Activated CD4-positive, alpha-beta T cell treated with anti-CD3 and anti-CD28 coated beads for 48 hours (primary cell): Measurements from ENCODE around the gene AK4.
"Not testable (repeated sequence)": the region's sequence is repeated elsewhere in the genome, so short reads cannot be mapped to it uniquely, and the experiment has no call there.

Experiments
- DNase-seq: peaks from one replicate; pipeline ENCODE4 v3.0.0-alpha.2; 2020

Gene AK4

DNA sequence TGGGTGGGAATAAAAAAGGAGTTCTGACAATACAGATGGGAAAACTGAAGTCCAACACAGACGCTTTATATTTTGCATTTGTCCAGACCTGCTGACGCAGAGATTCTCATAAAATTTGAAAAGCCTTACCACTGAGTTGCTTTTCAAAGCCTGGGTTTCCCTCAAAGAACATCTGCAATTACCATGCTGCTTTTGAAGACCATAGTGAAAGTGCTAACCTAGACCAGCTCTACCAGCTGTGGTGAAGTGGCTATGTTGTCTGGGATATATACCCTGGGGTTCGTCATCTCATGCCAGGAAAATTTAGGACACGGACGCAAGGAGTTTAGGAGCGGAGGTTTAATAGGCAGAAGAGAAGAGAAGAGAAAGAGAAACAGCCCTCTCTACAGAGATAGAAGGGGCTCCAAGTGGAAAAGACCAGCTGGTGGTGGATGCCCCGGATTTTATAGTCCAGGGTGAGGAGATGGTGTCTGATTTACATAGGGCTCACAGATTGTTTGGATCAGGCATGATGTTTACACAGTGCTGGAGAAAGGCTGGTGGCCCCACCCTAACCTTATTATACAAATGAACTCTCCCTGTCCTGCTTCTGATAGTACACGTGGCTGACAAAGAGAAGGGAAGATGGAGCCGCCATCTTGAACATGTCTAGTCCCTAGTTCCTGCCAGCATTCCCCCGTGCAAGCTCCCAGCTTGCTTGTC, 73.8 kb downstream of the AK4 start:
- no peak for DNase-seq

DNA sequence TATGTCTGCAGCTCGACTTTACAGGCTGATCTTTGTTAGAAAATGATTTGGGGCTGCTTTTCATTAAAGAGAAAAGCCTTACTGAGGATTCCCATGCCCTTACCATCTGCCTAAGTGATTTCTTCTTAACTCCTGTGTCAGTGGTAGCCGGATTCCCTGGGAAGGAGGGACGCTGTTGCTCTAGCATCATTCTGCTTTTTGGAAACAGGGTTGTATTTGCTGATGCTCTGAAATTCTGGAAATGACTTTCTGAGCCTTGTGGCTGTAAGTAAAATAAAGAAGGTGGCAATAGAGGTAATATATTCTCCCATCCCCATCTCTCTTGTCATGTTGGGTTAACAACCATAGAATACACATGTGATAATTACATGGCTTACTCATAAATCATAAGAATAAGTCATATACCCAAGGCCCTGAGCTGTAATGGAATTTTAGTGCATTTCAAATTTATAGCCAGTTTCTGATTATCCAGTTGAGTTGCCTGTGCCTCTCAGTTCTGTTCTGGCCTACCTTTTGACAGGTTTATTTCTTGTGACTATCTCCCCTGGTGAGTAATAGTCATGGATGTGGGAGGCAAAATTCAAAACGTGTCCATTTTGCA, 74.4 kb downstream of the AK4 start:
- no peak for DNase-seq

DNA sequence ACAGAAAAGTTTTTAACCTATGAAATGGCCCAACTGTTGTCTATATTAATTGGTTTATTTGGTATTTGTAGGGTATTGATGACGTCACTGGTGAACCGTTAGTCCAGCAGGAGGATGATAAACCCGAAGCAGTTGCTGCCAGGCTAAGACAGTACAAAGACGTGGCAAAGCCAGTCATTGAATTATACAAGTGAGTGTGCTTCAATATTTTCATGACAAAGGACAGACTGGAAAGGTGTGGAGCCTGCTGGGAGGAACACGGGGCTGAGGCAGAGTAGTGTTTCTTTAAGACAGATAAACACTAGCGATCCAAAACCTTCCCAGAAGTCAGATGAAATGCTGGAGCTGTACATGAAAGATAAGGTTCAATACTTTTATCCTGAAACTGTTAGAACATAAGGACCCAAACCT, 76.7 kb downstream of the AK4 start:
- no peak for DNase-seq

DNA sequence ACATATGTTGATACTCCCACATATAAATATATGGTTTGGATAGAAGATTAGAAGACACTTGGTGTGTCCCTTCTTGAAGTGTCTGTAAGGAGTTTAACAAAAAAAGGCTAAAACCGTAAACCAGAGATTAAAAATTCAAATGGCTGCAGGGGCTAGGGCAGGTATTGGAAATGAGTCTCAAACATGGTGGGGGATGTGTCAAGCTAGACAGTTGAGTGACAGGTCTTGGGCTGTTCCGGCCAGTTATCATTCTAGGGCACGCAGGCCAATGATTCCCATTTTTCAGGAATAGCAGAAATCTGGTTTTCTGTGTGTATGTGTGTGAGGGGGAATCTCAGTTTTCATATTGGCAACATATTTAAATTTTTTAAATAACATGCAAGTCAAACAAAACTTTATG, 77.2 kb downstream of the AK4 start:
- DNase-seq, result no peak

DNA sequence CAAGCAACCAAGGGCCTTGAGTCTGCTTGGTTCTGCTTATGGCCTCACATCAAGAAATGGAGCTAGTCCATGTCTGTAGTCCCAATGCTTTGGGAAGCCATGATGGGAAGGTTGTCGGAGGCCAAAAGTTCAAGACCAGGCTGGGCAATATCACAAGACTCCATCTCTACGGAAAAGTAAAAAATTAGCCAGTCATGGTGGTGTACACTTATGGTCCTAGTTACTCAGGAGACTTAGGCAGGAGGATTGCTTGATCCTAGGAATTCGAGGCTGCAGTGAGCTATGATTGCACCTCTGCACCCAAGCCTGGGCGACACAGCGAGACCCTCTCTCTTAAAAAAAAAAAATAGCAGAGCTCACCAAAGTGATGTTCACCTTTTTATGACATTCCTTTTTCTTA, 81.2 kb downstream of the AK4 start:
- no peak for DNase-seq

DNA sequence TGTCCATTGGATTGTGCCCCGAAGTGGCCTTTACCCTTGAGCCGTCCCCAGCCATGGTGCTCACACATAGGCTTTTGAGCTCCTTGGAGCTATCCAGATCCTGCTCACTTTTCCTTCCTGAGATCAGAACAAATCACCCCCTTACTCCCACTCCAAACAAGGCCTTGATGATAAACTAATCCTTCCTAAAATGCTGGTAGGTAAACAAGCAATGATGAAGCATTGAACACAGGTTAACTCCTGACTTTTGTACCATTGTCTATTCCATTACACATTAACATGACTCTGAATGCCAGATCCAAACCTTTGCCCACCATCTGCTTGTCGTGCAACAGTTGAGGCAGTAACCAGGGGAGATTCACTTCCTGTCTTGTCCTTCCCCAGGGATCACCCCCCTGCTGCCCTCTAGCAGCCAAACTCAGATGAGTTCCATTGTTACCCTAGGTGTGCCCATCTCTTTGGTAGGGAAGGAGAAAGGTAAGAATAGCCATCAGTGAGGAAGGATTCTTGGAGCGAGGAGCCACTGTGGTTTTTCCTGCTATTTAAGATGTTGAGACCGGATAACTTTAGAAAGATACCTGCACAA, 81.8 kb downstream of the AK4 start:
- DNase-seq, result no peak

DNA sequence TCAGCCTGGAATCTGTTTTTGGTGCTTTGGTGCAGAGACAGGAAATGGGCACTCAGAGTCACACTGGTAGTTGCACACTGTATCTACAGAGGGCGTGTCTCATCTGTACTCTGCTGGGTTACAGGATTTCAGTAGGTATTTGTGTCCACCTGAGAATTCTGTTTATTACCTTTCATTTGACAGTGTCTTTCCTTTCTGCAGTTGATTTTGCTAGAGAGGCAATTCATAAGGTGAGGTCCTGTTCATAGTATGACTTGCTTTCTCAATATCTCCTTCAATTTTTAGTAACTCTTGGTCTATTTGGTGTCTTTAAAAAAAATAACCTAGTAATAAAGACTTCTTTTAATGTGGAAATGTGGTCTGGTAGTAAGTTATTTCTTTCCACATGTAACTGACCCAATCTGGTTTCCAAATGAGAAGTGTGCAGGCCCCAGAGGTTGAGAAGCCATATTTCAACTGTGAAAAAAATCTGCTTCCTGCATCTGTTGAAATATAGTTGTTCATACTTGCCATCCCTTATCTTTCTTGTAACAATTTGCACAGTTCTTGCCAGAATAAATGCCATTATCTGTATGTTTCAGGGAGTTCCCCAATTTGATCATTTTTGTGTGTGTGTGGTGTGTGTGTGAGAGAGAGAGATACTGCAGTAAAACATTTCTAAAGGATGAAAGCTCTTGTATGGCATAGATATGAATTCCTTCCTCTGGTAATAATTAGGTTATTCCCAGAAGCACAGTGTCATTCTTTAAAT, 82.9 kb downstream of the AK4 start:
- DNase-seq, result no peak

DNA sequence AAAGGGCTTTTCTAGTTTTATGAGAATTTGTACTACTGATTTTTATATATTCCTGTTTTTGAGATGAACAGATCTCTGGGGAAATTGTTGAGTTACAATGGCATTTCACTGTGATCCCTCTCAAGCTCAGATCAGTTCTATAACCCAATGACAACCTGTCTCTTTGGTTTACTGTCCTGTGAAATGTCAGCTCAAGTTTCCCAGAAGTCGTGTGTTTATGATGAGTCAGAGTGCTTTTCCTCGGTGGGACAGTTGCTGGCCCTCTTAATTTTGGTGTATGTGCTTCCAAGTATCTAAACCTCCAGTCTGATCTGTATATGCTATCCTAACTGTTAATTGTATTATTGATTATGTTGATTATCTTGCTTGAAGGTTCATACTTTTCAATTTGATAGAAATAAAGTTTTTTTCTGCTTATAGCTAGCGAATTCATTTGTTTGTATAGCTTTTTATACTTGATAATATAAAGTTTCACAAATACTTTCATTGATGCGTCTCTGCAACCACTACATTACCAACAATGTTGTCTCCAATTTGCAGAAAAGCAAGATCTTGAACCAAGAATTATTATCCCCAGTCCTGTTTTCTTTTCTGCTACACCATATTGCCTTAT, 83.8 kb downstream of the AK4 start:
- DNase-seq, result no peak

DNA sequence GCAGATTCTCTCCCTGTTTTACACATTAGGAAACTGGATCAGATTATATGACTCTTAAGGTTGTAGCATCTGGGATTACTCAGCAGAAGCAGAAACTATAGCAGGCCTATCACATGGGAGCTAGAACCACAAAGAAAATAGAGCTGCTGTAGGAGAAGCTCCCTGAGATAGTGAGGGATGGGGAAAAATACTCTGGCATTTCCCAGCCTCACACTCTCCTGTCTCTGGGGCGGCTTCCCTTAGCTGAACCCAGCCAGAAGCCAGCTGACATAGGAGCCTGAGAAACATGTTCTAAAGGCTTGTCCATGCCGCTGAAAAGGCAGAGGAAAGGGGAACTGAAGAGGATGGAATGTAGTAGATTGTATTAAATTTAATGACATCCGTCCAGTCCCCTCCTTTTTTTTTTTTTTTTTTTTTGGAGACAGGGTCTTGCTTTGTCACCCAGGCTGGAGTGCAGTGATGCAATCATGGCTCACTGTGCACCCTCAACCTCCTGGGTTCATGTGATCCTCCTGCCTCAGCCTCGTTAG, 84.5 kb downstream of the AK4 start:
- no peak for DNase-seq

DNA sequence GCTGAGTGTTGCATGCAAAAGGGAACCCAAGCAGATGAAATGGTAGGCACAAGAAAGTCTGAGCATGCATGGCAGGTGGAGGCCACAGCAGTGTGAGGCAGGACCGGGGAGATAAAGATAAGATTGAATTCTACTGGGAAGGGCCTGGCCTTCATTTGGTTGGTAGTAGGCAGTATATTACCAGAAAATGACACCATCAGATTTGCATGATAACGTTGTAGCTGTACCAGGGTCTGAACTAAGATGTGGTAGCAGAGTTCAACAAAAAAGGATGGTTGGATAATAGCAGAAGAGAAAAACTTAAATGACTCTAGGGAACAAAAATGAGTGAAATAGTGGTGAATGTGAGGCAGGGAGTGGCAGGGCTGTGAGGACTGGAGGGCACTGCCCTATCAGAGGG, 85.8 kb downstream of the AK4 start:
- no peak for DNase-seq

DNA sequence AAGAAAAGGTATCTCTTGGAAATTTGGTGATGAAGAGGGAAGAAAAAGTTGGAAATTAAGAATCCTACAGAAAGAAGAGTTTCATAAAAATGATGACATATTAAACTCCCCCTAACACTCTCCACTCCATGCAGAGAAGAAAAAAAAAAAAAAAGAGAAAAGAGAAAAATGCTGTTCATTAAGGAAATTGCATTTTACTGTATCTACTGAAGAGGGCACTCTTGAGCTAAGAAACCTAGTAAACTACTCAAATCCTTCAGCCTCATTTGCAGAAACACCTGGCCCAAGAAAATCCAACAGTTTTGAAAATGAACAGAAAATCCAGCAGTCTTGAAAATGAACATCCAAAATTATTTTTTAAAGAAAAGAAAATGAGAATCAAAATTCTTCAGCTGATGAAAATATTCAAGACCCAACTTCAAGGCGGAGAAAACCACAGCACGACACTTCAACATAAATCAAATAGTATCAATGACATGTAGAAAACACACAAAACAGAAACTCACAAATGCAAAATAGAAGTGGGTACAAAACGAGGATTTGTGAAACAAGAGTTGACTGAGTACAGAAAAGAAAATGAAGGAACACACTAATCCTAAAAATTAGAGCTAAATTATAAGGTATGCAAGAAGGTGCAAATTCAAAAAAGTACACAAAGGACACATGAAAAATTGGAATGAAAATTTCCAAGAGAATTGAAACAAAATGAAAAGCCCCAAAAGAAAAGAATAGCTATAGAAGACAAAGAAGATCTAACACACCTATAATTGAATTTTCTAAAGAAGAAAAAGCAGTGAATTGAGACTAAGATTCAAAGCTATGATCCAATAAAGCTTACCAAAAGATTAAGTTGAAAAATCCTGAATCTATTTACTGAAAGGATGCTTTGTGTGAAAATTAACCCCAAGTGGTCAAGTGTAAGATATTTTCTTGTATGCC, 88.1 kb downstream of the AK4 start:
- no peak for DNase-seq

DNA sequence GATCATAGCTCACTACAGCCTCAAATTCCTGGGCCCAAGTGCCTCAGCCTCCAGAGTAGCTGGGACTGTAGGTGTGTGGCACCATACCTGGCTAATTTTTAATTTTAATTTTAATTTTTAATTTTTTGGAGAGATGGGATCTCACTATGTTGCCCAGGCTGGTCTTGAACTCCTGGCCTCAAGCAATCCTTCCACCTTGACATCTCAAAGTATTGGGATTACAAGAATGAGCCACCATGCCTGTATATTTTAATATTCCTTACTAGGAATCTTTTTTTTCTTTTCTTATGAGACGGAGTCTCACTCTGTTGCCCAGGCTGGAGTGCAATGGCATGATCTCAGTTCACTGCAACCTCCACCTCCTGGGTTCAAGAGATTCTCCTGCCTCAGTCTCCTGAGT, 89.1 kb downstream of the AK4 start:
- not testable (repeated sequence) for DNase-seq

DNA sequence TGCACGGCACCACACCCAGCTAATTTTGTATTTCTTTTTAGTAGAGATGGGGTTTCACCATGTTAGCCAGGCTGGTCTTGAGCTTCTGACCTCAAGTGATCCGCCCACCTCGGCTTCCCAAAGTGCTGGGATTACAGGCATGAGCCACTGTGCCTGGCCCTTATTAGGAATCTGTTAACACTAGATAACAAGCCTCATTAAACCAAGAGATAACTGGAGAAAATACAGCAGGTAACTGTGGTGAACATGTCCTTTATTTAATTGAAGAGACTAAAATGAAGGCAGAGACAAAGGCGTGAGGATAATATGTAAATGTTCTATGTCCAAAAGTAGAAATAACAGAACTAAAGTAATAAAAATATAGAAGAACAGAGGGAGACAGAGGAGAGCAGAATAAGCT, 89.5 kb downstream of the AK4 start:
- no peak for DNase-seq

DNA sequence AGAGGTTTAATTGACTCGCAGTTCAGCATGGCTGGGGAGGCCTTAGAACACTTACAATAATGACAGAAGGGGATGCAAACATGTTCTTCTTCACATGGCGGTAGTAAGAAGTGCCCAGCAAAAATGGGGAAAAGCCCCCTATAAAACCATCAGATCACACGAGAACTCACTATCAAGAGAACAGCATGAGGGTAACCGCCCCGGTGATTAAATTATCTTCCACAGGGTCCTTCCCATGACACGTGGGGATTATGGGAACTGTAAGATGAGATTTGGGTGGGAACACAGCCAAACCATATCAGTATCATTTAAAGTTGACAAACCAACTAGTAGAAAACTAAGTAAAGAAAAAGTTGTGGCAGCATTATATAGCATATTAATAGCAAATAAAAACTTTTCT, 90.0 kb downstream of the AK4 start:
- no peak for DNase-seq

DNA sequence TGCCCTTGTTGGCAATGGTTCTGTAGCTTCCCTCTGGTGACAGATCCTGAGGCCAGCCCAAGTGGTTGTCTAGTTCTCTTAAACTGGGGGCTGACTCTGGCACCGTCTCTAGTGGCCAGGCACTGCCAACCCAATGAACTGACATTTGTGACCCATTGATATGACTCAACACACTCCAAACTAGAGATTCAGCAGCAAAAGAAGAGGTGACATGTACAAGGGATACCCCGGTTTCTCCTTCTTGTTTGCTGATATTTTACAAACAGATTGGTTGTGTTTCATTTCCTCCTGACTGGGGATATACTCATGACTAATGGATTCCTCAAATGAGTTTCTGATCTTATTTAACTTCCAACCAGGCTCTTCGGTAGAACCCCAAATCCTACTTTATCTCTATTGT, 95.5 kb downstream of the AK4 start:
- no peak for DNase-seq

DNA sequence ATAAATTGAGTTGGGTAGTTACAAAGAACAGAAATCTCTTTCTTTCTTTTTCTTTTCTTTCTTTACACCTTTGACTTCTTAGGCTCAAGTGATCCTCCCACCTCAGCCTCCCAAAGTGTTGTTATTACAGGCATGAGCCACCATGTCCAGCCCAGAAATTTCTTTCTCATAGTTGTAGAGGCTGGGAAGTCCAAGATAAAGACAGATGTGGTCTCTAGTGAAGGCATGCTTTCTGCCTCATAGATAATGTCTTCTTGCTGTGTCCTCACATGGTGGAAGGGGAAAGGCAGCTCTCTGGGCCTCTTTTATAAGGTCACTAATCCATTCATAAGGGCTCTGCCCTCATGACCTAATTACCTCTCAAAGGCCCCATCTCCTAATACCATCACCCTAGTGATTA, 97.3 kb downstream of the AK4 start:
- DNase-seq, result no peak

DNA sequence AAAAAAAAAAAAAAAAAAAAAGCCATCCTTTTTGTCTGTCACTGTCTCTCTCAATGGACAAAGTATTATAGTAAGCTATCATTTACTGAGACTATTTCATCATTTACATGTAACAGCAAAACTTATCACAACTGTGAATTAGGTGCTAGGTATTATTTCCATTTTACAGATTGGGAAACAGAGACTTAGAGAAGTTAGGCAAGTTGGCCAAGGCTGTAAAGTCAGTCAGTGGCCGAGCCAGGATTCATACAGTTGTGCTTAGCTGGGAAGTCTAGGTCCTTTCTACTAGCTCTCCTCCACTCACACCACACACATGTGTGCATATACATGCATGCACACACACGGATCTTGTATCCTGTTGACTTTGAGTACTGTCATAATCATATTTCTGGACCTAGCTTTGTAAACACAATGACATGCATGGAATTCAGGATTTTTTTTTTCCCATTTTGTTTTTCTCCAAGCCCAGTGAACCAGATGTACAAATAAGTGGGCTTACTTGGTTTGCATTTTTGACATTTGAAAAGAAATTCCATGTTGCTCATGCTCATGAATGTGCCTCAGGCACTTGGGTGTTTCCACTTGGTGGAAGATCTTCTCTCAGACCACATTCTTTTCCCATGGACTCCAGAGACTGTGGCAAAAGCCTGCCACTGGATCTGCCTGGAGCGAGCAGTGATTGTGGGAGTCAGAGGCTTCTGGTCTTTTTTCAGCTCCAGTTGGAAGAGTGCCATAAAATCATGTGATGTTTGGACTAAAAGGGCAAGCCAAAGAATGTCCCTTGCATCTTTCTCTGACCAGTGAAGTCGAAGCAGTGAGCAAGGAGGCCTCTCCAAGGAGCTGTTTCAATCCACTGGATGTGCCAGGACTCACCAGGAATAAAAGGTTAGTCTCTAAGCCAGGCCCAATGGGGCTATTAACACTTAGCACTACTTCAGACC, 99.7 kb downstream of the AK4 start:
- no peak for DNase-seq

DNA sequence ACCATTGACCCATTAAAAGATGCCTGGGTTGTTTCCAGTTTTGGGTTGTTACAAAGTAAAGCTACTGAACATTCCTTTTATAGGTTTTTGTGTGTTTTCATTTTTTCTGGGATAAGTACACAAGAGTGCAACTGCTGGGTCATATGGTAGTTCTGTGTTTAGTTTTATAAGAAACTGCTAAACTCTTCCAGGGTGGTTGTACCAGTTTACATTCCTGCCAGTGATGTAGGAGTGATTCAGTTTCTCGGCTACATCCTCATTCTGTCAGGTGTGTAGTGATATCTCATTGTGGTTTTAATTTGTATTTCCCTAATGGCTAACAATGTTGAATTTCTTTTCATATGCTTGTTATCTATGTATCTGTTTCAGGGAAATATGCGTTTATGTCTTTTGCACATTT, 102.8 kb downstream of the AK4 start:
- no peak for DNase-seq

DNA sequence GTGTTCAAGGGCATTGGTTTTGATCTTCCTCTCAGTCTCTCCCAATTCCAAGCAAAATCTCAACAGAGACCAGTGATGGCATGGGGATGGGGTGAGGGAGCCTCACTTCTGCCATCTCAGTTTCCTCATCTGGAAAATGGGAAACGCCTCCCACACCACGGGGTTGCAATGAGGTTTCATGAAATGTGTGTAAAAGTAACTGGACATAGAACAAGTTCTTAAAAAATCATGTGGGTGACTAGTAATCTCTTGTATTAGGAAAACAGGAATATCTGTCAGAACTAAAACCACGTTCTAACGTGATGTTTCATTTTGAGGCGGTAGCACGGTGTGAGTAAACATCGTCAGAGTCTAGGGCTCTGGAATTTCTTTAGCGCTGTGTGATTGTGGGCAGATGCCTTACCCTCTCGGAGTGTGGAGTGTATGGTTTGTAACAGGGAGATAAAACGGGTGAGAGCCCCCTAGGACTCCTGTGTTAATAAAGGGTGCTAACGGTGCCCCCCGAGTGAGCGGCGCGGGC, 105.9 kb downstream of the AK4 start:
- DNase-seq, result no peak

DNA sequence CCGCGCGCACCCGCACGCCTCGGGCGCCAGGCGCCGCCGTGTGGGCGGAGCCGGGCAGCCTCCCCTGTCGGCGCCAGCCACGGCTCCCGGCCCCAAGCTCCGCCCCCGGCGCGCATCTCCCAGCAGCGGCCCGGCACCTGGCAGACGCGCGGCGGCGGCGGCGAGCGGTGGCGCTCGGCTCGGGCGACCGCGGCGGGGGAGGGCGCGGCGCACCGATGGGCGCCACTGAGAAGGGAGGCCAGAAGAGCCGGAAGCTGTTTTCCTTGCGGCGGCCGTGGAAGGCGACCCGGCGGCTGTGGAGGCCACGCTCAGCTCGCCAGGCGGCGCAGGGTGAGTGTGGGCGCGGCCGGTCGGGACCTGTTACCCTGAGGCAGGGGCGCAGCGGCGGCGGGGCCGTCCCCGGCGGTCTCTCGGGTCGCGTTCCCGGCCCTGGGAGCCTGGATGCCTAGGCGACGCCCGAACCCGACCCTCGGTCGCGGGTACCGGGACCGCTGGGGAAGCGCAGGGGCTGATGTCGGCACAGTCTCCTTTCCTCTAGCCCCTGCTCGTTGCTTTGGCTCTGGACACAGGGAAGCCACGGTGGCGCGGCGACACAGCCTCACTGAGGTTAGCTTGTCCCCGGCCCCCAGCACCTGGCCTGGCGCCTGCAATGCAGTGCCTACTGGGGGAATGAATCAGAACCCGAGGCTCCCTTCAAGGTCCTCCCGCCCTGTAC, 106.5 kb downstream of the AK4 start:
- DNase-seq, result peak; percentile 89
